Colonic mucosa (tissue), 4 donors: Measurements from ENCODE around the gene LONP1. TPM values are rescaled to one million over a fixed set of nuclear protein-coding genes. Genes with fewer than 3 reads are reported as not detected.
"Not testable (repeated sequence)": the region's sequence is repeated elsewhere in the genome, so short reads cannot be mapped to it uniquely, and the experiment has no call there.

Source experiments
- DNase-seq: peaks from one replicate; pipeline ENCODE4 v3.0.0-alpha.2; 2020
- H3K27ac ChIP-seq: fragments of 200-600 bp; one replicate; pipeline ENCODE4 v1.8.0; 2021
- H3K27me3 ChIP-seq: fragments of 200-600 bp; one replicate; pipeline ENCODE4 v1.8.0; 2021
- H3K36me3 ChIP-seq: fragments of 200-600 bp; one replicate; pipeline ENCODE4 v1.8.0; 2021
- H3K4me1 ChIP-seq: fragments of 200-600 bp; one replicate; pipeline ENCODE4 v1.8.0; 2021; ENCODE audit warnings: mild to moderate bottlenecking
- H3K4me3 ChIP-seq: fragments of 200-600 bp; one replicate; pipeline ENCODE4 v1.8.0; 2021
- H3K9ac ChIP-seq, 2 donors: one replicate each; pipeline ENCODE4 v1.7.0; 2013; ENCODE audit warnings: control low read depth in 2 of 2, low read depth in 2 of 2, low read length in 2 of 2
- H3K9me3 ChIP-seq: fragments of 200-600 bp; one replicate; pipeline ENCODE4 v1.8.0; 2021
- intact Hi-C: fragments of 100-400 bp; cut with DNase I; formaldehyde crosslinking; loops from one replicate; pipeline ENCODE4 v1.14.1; 2022
- total RNA-seq, 2 donors: library from RNA; stranded (reverse); fragmentation: NEBNext Ultra II Directional in 1 of 2; extraction: Animal tissue kit (Norgen Biotek cat#: 25700) in 1 of 2; gene quantifications; one replicate each; pipeline ENCODE4 v1.2.1, GENCODE V29; 2021
- TF ChIP-seq, protein P1 (sequence below): fragments of 200-600 bp; IDR thresholded peaks from one replicate; pipeline ENCODE4 v1.8.0; 2022; ENCODE audit warnings: antibody characterized with exemption, mild to moderate bottlenecking
- donor health status: healthy.
- donor health status: DM: no; HTN: no; CAD: no.
- donor health status: DM: no; HTN: no; CAD: no.

The LONP1 gene
- total RNA-seq, 2 donors from 2014 or later: 64.3 to 133 TPM

DNA sequence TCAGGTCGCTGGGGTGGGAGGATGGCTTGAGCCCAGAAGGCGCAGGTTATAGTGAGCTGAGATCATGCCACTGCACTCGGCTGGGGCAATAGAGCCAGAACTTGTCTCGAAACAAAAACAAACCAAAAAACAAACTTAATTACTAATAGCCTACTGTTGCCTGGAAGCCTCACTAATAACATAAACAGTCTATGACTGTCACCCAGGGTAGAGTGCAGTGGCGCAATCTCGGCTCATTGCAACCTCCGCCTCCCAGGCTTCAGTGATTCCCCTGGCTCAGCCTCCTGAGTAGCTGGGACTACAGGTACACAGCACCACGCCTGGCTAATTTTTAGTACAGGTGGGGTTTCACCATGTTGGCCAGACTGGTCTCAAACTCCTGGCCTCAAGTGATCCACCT is 18.5 kb upstream of the LONP1 start:
- Histone ChIP-seq H3K9me3 (no peaks in the 10 kb centered on the region), H3K4me1 (no peaks in the 10 kb centered on the region), H3K4me3 (no peak overlapping the region), H3K27me3 (no peaks in the 10 kb centered on the region), H3K9ac (no peak overlapping the region), H3K27ac (no peak overlapping the region), H3K36me3 (no peaks in the 10 kb centered on the region)
- no peak for DNase-seq
- intact Hi-C loops: no loop called here
- TF ChIP-seq, protein P1, sequence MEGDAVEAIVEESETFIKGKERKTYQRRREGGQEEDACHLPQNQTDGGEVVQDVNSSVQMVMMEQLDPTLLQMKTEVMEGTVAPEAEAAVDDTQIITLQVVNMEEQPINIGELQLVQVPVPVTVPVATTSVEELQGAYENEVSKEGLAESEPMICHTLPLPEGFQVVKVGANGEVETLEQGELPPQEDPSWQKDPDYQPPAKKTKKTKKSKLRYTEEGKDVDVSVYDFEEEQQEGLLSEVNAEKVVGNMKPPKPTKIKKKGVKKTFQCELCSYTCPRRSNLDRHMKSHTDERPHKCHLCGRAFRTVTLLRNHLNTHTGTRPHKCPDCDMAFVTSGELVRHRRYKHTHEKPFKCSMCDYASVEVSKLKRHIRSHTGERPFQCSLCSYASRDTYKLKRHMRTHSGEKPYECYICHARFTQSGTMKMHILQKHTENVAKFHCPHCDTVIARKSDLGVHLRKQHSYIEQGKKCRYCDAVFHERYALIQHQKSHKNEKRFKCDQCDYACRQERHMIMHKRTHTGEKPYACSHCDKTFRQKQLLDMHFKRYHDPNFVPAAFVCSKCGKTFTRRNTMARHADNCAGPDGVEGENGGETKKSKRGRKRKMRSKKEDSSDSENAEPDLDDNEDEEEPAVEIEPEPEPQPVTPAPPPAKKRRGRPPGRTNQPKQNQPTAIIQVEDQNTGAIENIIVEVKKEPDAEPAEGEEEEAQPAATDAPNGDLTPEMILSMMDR: no peak

DNA sequence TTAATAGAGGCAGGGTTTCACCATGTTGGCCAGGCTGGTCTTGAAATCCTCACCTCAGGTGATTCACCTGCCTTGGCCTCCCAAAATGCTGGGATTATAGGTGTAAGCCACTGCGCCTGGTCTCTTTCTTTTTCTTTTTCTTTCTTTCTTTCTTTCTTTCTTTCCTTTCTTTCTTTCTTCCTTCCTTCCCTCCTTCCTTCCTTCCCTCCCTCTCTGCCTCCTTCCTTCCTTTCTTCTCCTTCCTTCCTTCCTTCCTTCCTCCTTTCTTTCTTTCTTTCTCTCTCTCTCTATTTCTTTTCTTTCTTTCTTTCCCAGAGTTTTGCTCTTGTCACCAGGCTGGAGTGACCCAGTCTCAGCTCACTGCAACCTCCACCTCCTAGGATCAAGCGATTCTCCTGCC is 13.2 kb upstream of the LONP1 start:
- H3K9me3 ChIP-seq, DNase-seq, H3K4me3 ChIP-seq, H3K27ac ChIP-seq, H3K9ac ChIP-seq, H3K36me3 ChIP-seq, H3K27me3 ChIP-seq, H3K4me1 ChIP-seq, intact Hi-C loops: not testable (repeated sequence)

DNA sequence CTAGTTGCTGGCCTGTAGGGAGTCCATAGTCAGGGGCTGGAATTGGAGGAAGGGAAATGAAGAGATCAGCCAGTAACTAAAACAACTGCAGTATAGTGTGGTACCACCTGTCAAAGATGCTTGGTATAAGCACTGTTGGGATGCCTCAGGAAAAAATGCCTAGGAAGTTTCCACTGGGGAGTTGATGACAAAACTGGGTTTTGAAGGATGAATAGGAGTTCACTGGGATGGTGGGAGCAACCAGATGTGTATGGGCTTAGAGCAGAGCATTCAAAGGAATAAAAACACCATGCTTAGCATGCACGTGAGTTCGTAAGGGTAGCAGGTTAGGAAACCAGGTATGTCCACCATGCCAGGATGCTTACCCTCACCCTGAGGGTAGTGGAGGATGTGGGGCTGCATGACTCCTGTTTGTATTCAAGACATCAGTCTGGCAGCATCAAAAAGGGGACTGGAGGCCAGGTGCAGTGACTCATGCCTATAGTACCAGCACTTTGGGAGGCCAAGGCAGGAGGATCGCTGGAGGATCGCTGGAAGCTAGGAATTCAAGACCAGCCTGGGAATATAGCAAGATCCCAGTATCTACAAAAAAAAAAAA is 7.6 kb upstream of the LONP1 start:
- Histone ChIP-seq H3K9ac (no peak overlapping the region), H3K27ac (no peak overlapping the region), H3K4me3 (no peak overlapping the region), H3K9me3 (no peaks in the 10 kb centered on the region), H3K4me1 (no peaks in the 10 kb centered on the region), H3K36me3 (no peaks in the 10 kb centered on the region), H3K27me3 (no peaks in the 10 kb centered on the region)
- no peak for DNase-seq
- intact Hi-C loops: no loop called here
- TF ChIP-seq, protein P1: no peak

DNA sequence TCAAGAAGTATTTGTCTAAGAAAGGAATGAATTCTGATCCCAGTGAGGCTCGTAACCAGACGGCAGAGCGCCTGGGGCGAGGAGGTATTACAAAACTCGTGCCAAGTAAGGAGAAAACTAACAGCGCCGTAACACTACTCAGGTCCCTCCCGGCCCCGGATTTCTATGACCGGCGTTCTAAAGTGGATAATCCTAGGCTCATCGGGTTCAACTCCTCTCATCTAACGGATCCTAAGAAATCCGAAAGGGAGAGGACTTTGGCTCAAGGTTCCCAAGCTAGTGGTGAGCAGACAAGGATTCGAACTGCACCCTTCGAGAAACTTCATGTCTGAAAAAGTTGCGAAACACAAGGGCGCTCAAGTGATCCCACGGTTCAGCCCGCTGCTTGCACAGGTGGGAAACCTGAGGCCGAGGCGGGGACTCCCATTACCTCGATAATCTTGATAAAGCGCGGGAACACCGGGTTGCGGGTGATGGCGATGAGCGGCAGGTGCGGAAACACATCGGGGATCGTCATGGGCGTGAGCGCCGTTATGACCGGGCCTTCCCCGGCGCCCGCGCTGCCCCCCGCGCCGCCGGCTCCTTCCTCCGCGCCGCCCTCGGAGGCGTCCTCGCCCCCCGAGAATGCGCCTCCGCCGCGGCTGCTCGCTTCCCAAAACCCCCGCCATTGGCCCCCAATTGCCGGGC is 529 bp downstream of the LONP1 start:
- intact Hi-C loops: no loop called here
- DNase-seq: no peak
- H3K9me3 ChIP-seq: no peaks in the 10 kb centered on the region
- H3K36me3 ChIP-seq: no peaks in the 10 kb centered on the region
- H3K27ac ChIP-seq: peak overlapping the region; percentile 91
- H3K27me3 ChIP-seq: no peaks in the 10 kb centered on the region
- TF ChIP-seq, protein P1: no peak
- peaks cover 12% of the 10 kb centered on the region for H3K4me1 ChIP-seq
- H3K9ac ChIP-seq: peak overlapping the region; percentile 87 to 91
- peak overlapping the region; percentile 100 for H3K4me3 ChIP-seq

DNA sequence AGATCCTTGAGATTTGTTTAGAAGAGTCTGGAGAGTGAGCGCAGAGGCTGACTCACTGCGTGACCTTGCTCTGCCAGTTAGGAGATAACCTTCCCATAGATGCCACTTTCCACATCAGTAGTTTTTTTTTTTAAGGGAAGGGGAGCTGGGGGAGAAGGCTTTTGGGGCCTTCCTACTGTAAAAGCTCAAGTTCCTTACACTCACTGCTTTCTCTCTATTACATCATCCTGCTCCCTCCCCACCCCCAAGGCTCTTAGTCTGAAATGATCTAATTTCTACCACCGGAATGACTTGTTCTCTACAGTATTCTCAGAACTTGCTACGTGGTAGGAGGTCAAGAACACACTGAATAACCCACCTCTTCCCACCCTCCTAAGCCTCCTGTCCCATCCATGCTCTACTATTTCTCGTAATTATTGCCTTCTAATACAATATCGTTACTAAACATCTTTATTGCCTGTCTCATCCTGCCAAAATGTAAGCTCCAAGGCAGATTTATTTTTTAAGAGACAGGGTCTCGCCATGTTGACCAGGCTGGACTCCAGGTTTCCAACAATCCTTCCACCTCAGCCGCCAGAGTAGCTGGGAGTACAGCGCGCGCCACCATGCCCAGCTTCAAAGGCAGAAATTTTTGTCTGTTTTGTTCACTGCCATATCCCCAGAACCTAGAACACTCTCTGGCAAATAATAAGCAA is 1.2 kb downstream of the LONP1 start:
- Histone ChIP-seq H3K9me3 (no peaks in the 10 kb centered on the region), H3K4me3 (peak overlapping the region; percentile 100), H3K27ac (no peak overlapping the region), H3K27me3 (no peaks in the 10 kb centered on the region), H3K36me3 (no peaks in the 10 kb centered on the region), H3K9ac (peak overlapping the region; percentile 87 to 91), H3K4me1 (peaks cover 12% of the 10 kb centered on the region)
- no peak for DNase-seq
- TF ChIP-seq, protein P1: no peak
- intact Hi-C loops: no loop called here
